ENCODE measurements around the gene TUT4. TPM values are rescaled to one million over a fixed set of nuclear protein-coding genes. Genes with fewer than 3 reads are reported as not detected.

The TUT4 gene
- total and polyA plus RNA-seq, 9 donors = 35.6 to 90.5 (median 65.2) TPM

DNA sequence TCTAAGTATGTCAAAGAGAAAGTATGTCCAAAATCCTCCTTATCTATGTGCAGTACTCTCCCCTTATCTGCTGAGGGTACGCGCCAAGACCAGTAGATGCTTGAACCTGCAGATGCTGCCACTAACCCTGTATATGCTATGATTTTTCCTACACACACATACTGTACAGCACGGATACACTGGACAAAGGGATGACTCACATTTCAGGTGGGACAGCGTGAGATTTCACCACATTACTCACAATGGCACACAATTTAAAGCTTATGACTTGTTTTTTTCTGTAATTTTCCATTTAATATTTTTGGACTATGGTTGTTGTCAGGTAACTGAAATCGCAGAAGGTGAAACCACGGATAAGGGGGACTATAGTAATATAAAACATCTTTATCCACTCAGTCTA, 152.8 kb downstream of the TUT4 start:
- Histone ChIP-seq H3K27me3 (no peaks in the 10 kb centered on the region), H3K4me1 (ENCODE audit: insufficient read depth) (peaks cover 4% of the 10 kb centered on the region), H3K4me3 (no peak overlapping the region), H3K9me3 (no peaks in the 10 kb centered on the region), H3K36me3 (no peaks in the 10 kb centered on the region), H3K27ac (no peak overlapping the region)
- TF ChIP-seq EP300 (IDR thresholded peaks at IDR 0.05) (no peak), POLR2A (IDR thresholded peaks at IDR 0.05) (no peak)
- TF ChIP-seq, protein P1, sequence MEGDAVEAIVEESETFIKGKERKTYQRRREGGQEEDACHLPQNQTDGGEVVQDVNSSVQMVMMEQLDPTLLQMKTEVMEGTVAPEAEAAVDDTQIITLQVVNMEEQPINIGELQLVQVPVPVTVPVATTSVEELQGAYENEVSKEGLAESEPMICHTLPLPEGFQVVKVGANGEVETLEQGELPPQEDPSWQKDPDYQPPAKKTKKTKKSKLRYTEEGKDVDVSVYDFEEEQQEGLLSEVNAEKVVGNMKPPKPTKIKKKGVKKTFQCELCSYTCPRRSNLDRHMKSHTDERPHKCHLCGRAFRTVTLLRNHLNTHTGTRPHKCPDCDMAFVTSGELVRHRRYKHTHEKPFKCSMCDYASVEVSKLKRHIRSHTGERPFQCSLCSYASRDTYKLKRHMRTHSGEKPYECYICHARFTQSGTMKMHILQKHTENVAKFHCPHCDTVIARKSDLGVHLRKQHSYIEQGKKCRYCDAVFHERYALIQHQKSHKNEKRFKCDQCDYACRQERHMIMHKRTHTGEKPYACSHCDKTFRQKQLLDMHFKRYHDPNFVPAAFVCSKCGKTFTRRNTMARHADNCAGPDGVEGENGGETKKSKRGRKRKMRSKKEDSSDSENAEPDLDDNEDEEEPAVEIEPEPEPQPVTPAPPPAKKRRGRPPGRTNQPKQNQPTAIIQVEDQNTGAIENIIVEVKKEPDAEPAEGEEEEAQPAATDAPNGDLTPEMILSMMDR (IDR thresholded peaks at IDR 0.05) = no peak
- intact Hi-C loops (cut with DNase I) = no loop called here
- no peak for DNase-seq
- 98% methylated on average over 6 of the region's 6 CpGs for WGBS, 3 donors

DNA sequence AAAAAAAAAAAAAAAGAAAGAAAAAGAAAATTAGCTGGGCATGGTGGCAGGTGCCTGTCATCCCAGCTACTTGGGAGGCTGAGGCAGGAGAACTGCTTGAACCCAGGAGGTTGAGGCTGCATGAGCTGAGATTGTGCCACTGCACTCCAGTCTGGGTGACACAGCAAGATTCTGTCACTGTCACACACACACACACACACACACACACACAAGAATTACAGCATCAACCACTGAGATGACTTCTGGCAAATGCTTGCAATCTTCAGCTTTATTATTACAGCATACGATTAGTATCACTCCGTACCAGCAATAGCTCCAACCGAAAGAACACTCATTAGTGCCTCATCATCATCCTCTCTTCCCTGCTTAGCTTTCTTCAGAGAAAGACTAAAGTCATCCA, 153.3 kb downstream of the TUT4 start:
- Histone ChIP-seq H3K36me3 (no peaks in the 10 kb centered on the region), H3K4me1 (ENCODE audit: insufficient read depth) (peaks cover 4% of the 10 kb centered on the region), H3K27ac (no peak overlapping the region), H3K9me3 (no peaks in the 10 kb centered on the region), H3K4me3 (no peak overlapping the region), H3K27me3 (no peaks in the 10 kb centered on the region)
- TF ChIP-seq, protein P1 (IDR thresholded peaks at IDR 0.05) = no peak
- TF ChIP-seq POLR2A (IDR thresholded peaks at IDR 0.05) (no peak), EP300 (IDR thresholded peaks at IDR 0.05) (no peak)
- 95 to 97% (median 97%) methylated on average over 3 of the region's 3 CpGs for WGBS, 3 donors
- no peak for DNase-seq
- intact Hi-C loops (cut with DNase I) = no loop called here

DNA sequence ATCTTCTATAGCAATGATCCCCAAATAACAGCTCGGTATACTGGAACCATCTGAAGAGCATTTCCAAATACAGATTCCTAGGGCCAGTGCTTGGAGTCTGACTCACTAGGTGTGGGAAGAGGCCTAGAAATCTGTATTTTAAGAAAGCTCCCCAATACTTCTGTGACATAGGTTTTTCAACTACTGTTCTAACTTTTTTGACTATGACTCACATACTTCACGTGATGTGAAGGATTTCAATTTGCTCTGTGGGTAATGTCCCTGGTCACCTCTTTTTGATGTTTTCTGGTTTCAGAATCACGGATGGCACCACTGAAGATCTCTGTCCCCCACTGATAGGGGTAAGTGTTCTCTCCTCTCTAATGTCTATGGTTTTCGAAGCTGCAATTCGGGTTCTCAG, 159.7 kb downstream of the TUT4 start:
- TF ChIP-seq POLR2A (IDR thresholded peaks at IDR 0.05) = no peak
- TF ChIP-seq EP300 (IDR thresholded peaks at IDR 0.05) = no peak
- TF ChIP-seq, protein P1 (IDR thresholded peaks at IDR 0.05) = no peak
- DNase-seq = no peak
- H3K27me3 ChIP-seq = no peaks in the 10 kb centered on the region
- no peak overlapping the region for H3K27ac ChIP-seq
- no peaks in the 10 kb centered on the region for H3K9me3 ChIP-seq
- intact Hi-C loops (cut with DNase I) = no loop called here
- no peak overlapping the region for H3K4me3 ChIP-seq
- H3K36me3 ChIP-seq = no peaks in the 10 kb centered on the region
- WGBS, 3 donors = 93 to 99% (median 95%) methylated on average over 5 of the region's 5 CpGs
- H3K4me1 ChIP-seq (ENCODE audit: insufficient read depth) = no peaks in the 10 kb centered on the region

DNA sequence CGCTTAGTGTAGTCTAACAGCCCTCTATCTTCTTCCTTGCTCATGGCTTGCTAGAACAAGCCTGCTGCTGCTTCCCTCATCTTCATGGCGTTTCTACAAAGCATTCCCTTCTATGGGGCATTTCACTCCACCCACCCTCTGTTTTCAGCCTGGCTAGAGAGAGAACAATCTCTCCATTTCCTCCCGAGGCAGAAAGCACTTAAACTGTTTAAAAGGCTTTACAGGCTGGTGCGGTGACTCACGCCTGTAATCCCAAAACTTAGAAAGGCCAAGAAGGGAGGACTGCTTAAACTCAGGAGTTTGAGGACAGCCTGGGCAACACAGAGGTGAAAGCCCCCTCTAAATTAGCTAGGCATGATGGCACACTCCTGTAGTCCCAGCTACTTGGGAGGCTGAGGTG, 166.4 kb downstream of the TUT4 start:
- intact Hi-C loops (cut with DNase I) = no loop called here
- H3K36me3 ChIP-seq = no peaks in the 10 kb centered on the region
- WGBS, 3 donors = 89 to 91% (median 90%) methylated on average over 5 of the region's 5 CpGs
- TF ChIP-seq EP300 (IDR thresholded peaks at IDR 0.05) (no peak), POLR2A (IDR thresholded peaks at IDR 0.05) (no peak)
- TF ChIP-seq, protein P1 (IDR thresholded peaks at IDR 0.05) = no peak
- DNase-seq = no peak
- no peaks in the 10 kb centered on the region for H3K9me3 ChIP-seq
- no peak overlapping the region for H3K4me3 ChIP-seq
- H3K4me1 ChIP-seq (ENCODE audit: insufficient read depth) = no peaks in the 10 kb centered on the region
- H3K27ac ChIP-seq = no peak overlapping the region
- H3K27me3 ChIP-seq = no peaks in the 10 kb centered on the region

DNA sequence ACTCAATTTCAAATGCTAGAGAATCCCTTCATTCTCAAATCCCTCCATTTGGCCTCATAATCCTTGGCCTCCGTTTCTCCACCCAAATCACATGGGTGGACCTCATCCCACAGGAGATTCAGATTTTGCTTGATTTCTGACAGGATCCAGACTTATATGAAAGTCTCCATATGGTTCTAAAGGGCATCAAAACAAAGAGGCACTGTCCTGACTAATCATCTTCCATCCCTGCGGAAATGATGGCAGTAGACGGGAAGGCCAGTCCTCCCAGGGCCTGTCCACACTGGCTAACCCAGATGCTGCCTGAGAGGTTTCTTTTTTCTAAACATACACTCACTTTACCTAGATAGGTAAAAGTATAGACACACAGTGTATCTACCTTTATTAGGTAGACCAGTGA, 167.5 kb downstream of the TUT4 start:
- WGBS, 3 donors = 93 to 97% (median 97%) methylated on average over 3 of the region's 3 CpGs
- H3K4me1 ChIP-seq (ENCODE audit: insufficient read depth) = no peaks in the 10 kb centered on the region
- no peak for DNase-seq
- no peak overlapping the region for H3K4me3 ChIP-seq
- H3K9me3 ChIP-seq = no peaks in the 10 kb centered on the region
- H3K27ac ChIP-seq = no peak overlapping the region
- TF ChIP-seq EP300 (IDR thresholded peaks at IDR 0.05) (no peak), POLR2A (IDR thresholded peaks at IDR 0.05) (no peak)
- TF ChIP-seq, protein P1 (IDR thresholded peaks at IDR 0.05) = no peak
- intact Hi-C loops (cut with DNase I) = no loop called here
- H3K36me3 ChIP-seq = no peaks in the 10 kb centered on the region
- no peaks in the 10 kb centered on the region for H3K27me3 ChIP-seq

Measured in ovary (tissue), 9 donors.